Natural killer cell (primary cell): Measurements from ENCODE around the gene MBD3L4. TPM values are rescaled to one million over a fixed set of nuclear protein-coding genes. Genes with fewer than 3 reads are reported as not detected.
A peak's percentile ranks its signal among the peaks of the same experiment; 100 is the strongest.
"Not testable (repeated sequence)": the region's sequence is repeated elsewhere in the genome, so short reads cannot be mapped to it uniquely, and the experiment has no call there.

Experiments used
- ATAC-seq, 3 donors: fragments of 150-1000 bp in 2 of 3; fragments of 200-7000 bp in 1 of 3; cut with Tn5 transposase; 1 replicate in 1 of 3; 2 replicates in 2 of 3; pipeline ENCODE4 v1.10.0; 2021; ENCODE audit warnings: mild to moderate bottlenecking in 2 of 3, moderate library complexity in 2 of 3
- DNase-seq, 2 donors: peaks; one replicate each; pipeline versions ENCODE4 v3.0.0 to v3.0.0-alpha.2; 2013 to 2021; ENCODE audit warnings: mixed read lengths in 1 of 2
- H3K27ac ChIP-seq: one replicate; pipeline ENCODE4 v1.5.1; 2013; ENCODE audit warnings: mild to moderate bottlenecking, low read length
- H3K27me3 ChIP-seq: one replicate; pipeline ENCODE4 v1.6.1; 2013; ENCODE audit warnings: low read length; ENCODE audit not compliant: control insufficient read depth, insufficient read depth
- H3K36me3 ChIP-seq: one replicate; pipeline ENCODE4 v1.6.1; 2013; ENCODE audit warnings: low read length; ENCODE audit not compliant: control insufficient read depth, insufficient read depth
- H3K4me1 ChIP-seq: one replicate; pipeline ENCODE4 v1.6.1; 2013; ENCODE audit warnings: low read length; ENCODE audit not compliant: control insufficient read depth, insufficient read depth
- H3K4me3 ChIP-seq: one replicate; pipeline ENCODE4 v1.5.1; 2013; ENCODE audit warnings: low read length
- H3K9me3 ChIP-seq: one replicate; pipeline ENCODE4 v1.6.1; 2013; ENCODE audit warnings: low read length; ENCODE audit not compliant: control insufficient read depth, insufficient read depth
- H3K27ac Mint-ChIP-seq, 2 donors: one replicate each; pipeline ENCODE4 v1.8.0; 2022; ENCODE audit warnings: mild to moderate bottlenecking in 2 of 2, mixed read lengths in 2 of 2, moderate library complexity in 1 of 2
- H3K27me3 Mint-ChIP-seq, 2 donors: one replicate each; pipeline ENCODE4 v1.8.0; 2022; ENCODE audit warnings: low read depth in 2 of 2, mixed read lengths in 2 of 2
- H3K36me3 Mint-ChIP-seq: one replicate; pipeline ENCODE4 v1.8.0; 2022; ENCODE audit warnings: mixed read lengths
- H3K4me1 Mint-ChIP-seq, 2 donors: one replicate each; pipeline ENCODE4 v1.8.0; 2022; ENCODE audit warnings: mixed read lengths in 2 of 2
- H3K4me3 Mint-ChIP-seq: one replicate; pipeline ENCODE4 v1.8.0; 2022; ENCODE audit warnings: mild to moderate bottlenecking, moderate library complexity, mixed read lengths
- H3K9me3 Mint-ChIP-seq, 2 donors: one replicate each; pipeline ENCODE4 v1.8.0; 2022; ENCODE audit warnings: mixed read lengths in 2 of 2
- WGBS: methylation state at CpG from one replicate; pipeline ENCODE4 v1.1.7; 2013; ENCODE audit warnings: missing lambda C conversion rate; ENCODE audit not compliant: insufficient coverage; 5-methylcytosine and 5-hydroxymethylcytosine counted together
- intact Hi-C: fragments of 100-400 bp; cut with micrococcal nuclease; formaldehyde crosslinking; loops from one replicate; pipeline ENCODE4 v1.14.2; 2022
- total RNA-seq, 4 donors: library from RNA; stranded (reverse); fragments of 120-200 nt in 1 of 4; gene quantifications; one replicate each; pipeline versions ENCODE4 v1.2.3 to v1.2.4, GENCODE V29; 2013 to 2022
- TF ChIP-seq, protein P1 (sequence below): fragments of 200-600 bp; IDR thresholded peaks from one replicate; pipeline ENCODE4 v1.8.0; 2022; ENCODE audit warnings: antibody characterized with exemption

Gene MBD3L4
- total RNA-seq, 3 donors from 2014 or later (not counting 1 experiment from before 2014, with no cell fraction given), result not detected

GRCh38 chr19:7063764-7064418 lies 23.9 kb upstream of the MBD3L4 start:
- no peak overlapping the region for H3K27ac ChIP-seq
- TF ChIP-seq, protein P1, sequence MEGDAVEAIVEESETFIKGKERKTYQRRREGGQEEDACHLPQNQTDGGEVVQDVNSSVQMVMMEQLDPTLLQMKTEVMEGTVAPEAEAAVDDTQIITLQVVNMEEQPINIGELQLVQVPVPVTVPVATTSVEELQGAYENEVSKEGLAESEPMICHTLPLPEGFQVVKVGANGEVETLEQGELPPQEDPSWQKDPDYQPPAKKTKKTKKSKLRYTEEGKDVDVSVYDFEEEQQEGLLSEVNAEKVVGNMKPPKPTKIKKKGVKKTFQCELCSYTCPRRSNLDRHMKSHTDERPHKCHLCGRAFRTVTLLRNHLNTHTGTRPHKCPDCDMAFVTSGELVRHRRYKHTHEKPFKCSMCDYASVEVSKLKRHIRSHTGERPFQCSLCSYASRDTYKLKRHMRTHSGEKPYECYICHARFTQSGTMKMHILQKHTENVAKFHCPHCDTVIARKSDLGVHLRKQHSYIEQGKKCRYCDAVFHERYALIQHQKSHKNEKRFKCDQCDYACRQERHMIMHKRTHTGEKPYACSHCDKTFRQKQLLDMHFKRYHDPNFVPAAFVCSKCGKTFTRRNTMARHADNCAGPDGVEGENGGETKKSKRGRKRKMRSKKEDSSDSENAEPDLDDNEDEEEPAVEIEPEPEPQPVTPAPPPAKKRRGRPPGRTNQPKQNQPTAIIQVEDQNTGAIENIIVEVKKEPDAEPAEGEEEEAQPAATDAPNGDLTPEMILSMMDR, result no peak
- H3K4me1 ChIP-seq, result peaks cover 4% of the 10 kb centered on the region
- H3K27ac Mint-ChIP-seq, result no peak overlapping the region
- H3K9me3 ChIP-seq, result no peaks in the 10 kb centered on the region
- H3K4me1 Mint-ChIP-seq, result peaks cover 0 to 2% of the 10 kb centered on the region in 2 donors
- no peaks in the 10 kb centered on the region for H3K36me3 Mint-ChIP-seq
- WGBS, result 94% methylated on average over 9 of the region's 9 CpGs
- ATAC-seq, result peak in 2 of 3 donors; percentile 8 to 32
- no peaks in the 10 kb centered on the region for H3K36me3 ChIP-seq
- H3K4me3 Mint-ChIP-seq, result no peak overlapping the region
- no peak overlapping the region for H3K4me3 ChIP-seq
- H3K27me3 Mint-ChIP-seq, result no peaks in the 10 kb centered on the region
- peaks cover 0 to under 1% of the 10 kb centered on the region in 2 donors for H3K9me3 Mint-ChIP-seq
- intact Hi-C loops, result no loop called here
- DNase-seq, result no peak
- no peaks in the 10 kb centered on the region for H3K27me3 ChIP-seq

GRCh38 chr19:7063339-7063738 lies 23.4 kb upstream of the MBD3L4 start:
- intact Hi-C loops, result no loop called here
- H3K4me3 ChIP-seq, result no peak overlapping the region
- 82% methylated on average over 3 of the region's 4 CpGs for WGBS
- no peak for DNase-seq
- no peaks in the 10 kb centered on the region for H3K27me3 ChIP-seq
- no peaks in the 10 kb centered on the region for H3K9me3 ChIP-seq
- H3K27ac ChIP-seq, result no peak overlapping the region
- Mint-ChIP-seq H3K36me3 (no peaks in the 10 kb centered on the region), H3K27ac (no peak overlapping the region), H3K27me3 (no peaks in the 10 kb centered on the region), H3K4me1 (no peaks in the 10 kb centered on the region), H3K4me3 (no peak overlapping the region), H3K9me3 (no peaks in the 10 kb centered on the region)
- no peaks in the 10 kb centered on the region for H3K4me1 ChIP-seq
- ATAC-seq, result peak in 2 of 3 donors; percentile 10 to 38
- TF ChIP-seq, protein P1, result no peak
- H3K36me3 ChIP-seq, result no peaks in the 10 kb centered on the region

DNA sequence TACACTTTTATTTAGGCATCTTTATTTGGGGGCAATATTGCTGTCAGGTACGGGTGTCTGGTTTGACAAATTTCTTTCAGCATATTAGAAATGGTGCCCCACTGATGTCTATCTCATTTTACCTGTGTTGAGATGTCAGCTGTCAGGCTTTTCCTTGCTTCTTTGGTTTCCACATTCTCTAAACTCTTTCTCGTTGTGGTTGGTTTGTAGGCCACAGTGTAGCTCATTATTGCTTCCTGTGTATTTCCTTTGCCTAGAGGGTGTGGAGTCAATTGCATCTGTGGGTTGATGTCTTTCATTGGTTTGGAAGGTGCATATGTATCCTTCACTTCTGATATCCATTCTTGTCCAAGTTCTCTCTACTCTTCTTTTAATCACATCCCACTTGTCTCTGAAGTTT lies 20.0 kb upstream of the MBD3L4 start:
- no CpG with 5 or more reads among the region's 2 CpGs for WGBS
- H3K4me3 ChIP-seq, H3K36me3 Mint-ChIP-seq, H3K4me1 ChIP-seq, H3K27ac Mint-ChIP-seq, H3K27ac ChIP-seq, H3K4me3 Mint-ChIP-seq, DNase-seq, H3K27me3 ChIP-seq, H3K9me3 Mint-ChIP-seq, H3K27me3 Mint-ChIP-seq, H3K36me3 ChIP-seq, H3K4me1 Mint-ChIP-seq, intact Hi-C loops, H3K9me3 ChIP-seq: not testable (repeated sequence)
- peak in 1 of 3 donors; percentile 45 for ATAC-seq

DNA sequence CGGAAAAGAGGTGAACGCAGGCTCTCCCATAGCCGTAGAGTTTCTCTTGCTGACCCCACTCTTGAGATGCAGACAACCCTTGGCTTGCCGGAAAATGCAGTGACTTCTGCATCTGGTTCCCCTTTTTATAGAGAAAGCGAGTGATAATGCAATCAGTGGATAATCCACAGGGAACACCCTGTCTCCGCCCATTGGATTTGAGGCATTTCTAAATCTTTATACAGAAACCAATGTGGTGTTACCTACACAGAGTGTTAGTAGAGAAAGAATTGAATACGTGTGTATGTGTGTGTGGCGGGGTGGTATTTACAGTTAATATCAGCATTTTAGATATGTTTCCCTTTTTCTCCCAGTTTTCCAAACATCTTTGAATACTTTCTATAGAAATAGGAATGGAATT lies 18.6 kb upstream of the MBD3L4 start, which contains the start of gene MBD3L3:
MBD3L3 (minus strand) TSS at position 101 of the 400 bp plus-strand sequence; CDS start at position 30, 71 bp downstream.
- H3K4me3 Mint-ChIP-seq, intact Hi-C loops, ATAC-seq, H3K4me1 ChIP-seq, H3K4me3 ChIP-seq, H3K27ac Mint-ChIP-seq, H3K4me1 Mint-ChIP-seq, H3K9me3 Mint-ChIP-seq, H3K27ac ChIP-seq, H3K9me3 ChIP-seq, H3K36me3 ChIP-seq, H3K27me3 ChIP-seq, H3K36me3 Mint-ChIP-seq, DNase-seq, H3K27me3 Mint-ChIP-seq: not testable (repeated sequence)
- no CpG with 5 or more reads among the region's 8 CpGs for WGBS

DNA sequence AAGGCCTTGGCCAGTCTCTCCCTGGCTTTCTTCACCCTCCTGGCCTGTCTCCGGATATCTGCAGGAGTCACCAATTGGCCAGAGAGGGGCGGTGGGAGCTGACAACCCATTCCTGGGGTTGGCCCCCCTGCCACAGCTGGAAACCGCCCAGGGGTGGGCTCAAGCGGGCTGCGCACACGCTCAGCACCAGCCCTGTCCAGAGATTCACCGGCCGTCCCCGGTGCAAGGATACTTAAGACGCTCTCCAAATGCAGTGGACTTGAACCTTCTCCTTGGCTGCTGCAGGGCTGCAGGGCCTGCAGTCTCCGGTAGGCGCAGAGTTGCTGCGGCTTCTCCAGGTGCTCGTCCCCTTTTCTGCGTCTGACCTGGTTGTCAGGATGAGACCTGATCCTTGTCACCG lies 16.4 kb upstream of the MBD3L4 start:
- H3K4me1 Mint-ChIP-seq, H3K4me3 Mint-ChIP-seq, H3K36me3 ChIP-seq, ATAC-seq, H3K4me3 ChIP-seq, H3K9me3 ChIP-seq, H3K27me3 Mint-ChIP-seq, H3K9me3 Mint-ChIP-seq, H3K27me3 ChIP-seq, intact Hi-C loops, H3K27ac ChIP-seq, H3K36me3 Mint-ChIP-seq, H3K4me1 ChIP-seq, H3K27ac Mint-ChIP-seq, DNase-seq: not testable (repeated sequence)
- WGBS, result 94% methylated on average over 7 of the region's 16 CpGs

- H3K27ac ChIP-seq, H3K9me3 Mint-ChIP-seq, DNase-seq, H3K27me3 Mint-ChIP-seq, H3K4me3 ChIP-seq, H3K4me3 Mint-ChIP-seq, H3K27me3 ChIP-seq, H3K27ac Mint-ChIP-seq, H3K9me3 ChIP-seq, H3K4me1 ChIP-seq, H3K36me3 ChIP-seq, H3K36me3 Mint-ChIP-seq, ATAC-seq, H3K4me1 Mint-ChIP-seq, intact Hi-C loops: not testable (repeated sequence)
- 93% methylated on average over 4 of the region's 14 CpGs for WGBS
These were observed 15.7 kb upstream of the MBD3L4 start for GRCh38 chr19:7055679-7056078.
